Gastrocnemius medialis (tissue), 4 donors: Measurements from ENCODE around the gene RAB3IL1.

ENCODE experiments used
- POLR2A ChIP-seq, 2 donors: fragments of 450-650 bp; IDR thresholded peaks; one replicate each; pipeline ENCODE4 v1.6.1; 2017; ENCODE audit warnings: antibody characterized with exemption in 2 of 2, mild to moderate bottlenecking in 2 of 2, moderate library complexity in 2 of 2
- TF ChIP-seq, protein P1 (sequence below), 5 experiments: fragments of 450-650 bp in 3 of 5; fragments of 200-600 bp in 2 of 5; sonication (generic) in 2 of 5; IDR thresholded peaks in 4 of 5; conservative IDR thresholded peaks in 1 of 5; 1 replicate in 4 of 5; 2 replicates in 1 of 5; pipeline ENCODE4 v1.5.1; 2016 to 2019; ENCODE audit warnings: antibody characterized with exemption in 5 of 5, mild to moderate bottlenecking in 3 of 5, moderate library complexity in 3 of 5

DNA sequence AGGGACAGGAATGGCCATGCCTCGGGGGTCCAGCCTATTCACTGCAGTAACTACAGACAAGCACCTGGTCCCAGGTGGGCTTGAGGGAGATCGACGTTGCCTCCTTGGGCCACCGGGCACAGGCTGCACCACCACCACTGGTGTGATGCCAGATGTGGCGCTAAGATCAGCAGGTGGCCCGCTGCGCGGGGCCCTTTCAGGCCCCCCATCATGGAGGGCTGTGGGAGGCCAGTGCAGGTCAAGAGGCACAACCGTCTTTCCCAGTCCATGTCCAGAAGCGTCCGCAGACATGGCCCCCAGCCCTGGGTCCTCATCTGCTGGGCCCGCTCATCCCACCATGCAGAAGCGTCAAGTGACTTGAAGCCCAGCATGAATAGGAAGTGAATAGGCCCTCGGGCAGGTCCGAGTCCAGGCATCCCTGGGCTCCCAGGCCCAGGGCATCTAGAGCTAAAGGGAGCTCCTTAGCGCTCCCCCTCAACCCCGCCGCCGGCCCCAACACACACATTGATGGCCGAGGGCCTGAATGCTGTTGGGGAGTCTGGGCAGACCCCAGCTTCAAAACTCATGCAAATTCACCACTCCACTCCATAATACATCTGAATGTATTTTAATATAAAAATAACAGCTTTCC, 44.3 kb downstream of the RAB3IL1 start:
- TF ChIP-seq, protein P1, sequence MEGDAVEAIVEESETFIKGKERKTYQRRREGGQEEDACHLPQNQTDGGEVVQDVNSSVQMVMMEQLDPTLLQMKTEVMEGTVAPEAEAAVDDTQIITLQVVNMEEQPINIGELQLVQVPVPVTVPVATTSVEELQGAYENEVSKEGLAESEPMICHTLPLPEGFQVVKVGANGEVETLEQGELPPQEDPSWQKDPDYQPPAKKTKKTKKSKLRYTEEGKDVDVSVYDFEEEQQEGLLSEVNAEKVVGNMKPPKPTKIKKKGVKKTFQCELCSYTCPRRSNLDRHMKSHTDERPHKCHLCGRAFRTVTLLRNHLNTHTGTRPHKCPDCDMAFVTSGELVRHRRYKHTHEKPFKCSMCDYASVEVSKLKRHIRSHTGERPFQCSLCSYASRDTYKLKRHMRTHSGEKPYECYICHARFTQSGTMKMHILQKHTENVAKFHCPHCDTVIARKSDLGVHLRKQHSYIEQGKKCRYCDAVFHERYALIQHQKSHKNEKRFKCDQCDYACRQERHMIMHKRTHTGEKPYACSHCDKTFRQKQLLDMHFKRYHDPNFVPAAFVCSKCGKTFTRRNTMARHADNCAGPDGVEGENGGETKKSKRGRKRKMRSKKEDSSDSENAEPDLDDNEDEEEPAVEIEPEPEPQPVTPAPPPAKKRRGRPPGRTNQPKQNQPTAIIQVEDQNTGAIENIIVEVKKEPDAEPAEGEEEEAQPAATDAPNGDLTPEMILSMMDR (IDR thresholded peaks at IDR 0.05 in 4 of 5, conservative IDR thresholded peaks at IDR 0.05 in 1 of 5) = peak in 1 of 5 experiments; percentile 2
- no peak for TF ChIP-seq POLR2A (IDR thresholded peaks at IDR 0.05)
